K562 (cell line): ENCODE results near the gene CHAF1A. TPM values are rescaled to one million over a fixed set of nuclear protein-coding genes. Genes with fewer than 3 reads are reported as not detected.

ENCODE experiments used
- ATAC-seq: fragments of 200-7000 bp; cut with Tn5 transposase; 3 replicates; pipeline ENCODE4 v1.9.1; 2020; ENCODE audit warnings: moderate library complexity
- BruUV-seq: library from RNA; stranded (reverse); fragments of 400-500 nt; replicated peaks from 2 replicates; lab custom pipeline; 2021; lab: Mats Ljungman, UMichigan
- CTCF ChIA-PET: fragments of 300-600 bp; formaldehyde crosslinking; extraction: SDS; loops from one replicate; lab custom pipeline; 2021; ENCODE audit warnings: low intra/inter-chr PET ratio; lab: Yijun Ruan, JAX
- POLR2A ChIA-PET: fragments of 300-600, 350-650 bp; sonication (Branson Sonifier 250); formaldehyde crosslinking; extraction: SDS; loops from one replicate; lab custom pipeline; 2021; ENCODE audit warnings: antibody characterized with exemption, inconsistent platforms; lab: Yijun Ruan, JAX
- DNase-seq, 4 experiments: peaks; one replicate each; pipeline versions ENCODE4 v3.0.0 to v3.0.0-alpha.2; 2011 to 2018; ENCODE audit warnings: low spot score in 3 of 4, mixed read lengths in 3 of 4; ENCODE audit errors: extremely low read depth in 1 of 4
- FAIRE-seq: peaks from 2 replicates; lab custom pipeline; 2011; peaks lifted over from hg19 to GRCh38; lab: Jason Lieb, UNC
- H2AFZ ChIP-seq: 2 replicates; pipeline ENCODE4 v1.6.0; 2011; ENCODE audit warnings: low read depth, low read length, control low read depth, inconsistent platforms
- H3K27ac ChIP-seq: fragments of 200-600 bp; 3 replicates; pipeline ENCODE4 v1.8.0; 2011; ENCODE audit warnings: low read depth, mild to moderate bottlenecking, control low read depth, inconsistent platforms, low read length, moderate library complexity, mixed read lengths; ENCODE audit errors: extremely low read depth
- H3K27me3 ChIP-seq, 2 experiments: fragments of 300-600 bp in 1 of 2; 2 replicates in 1 of 2; 3 replicates in 1 of 2; pipeline versions ENCODE4 v1.6.0 to v1.8.0; 2011; ENCODE audit warnings: inconsistent platforms in 2 of 2, low read length in 2 of 2, mild to moderate bottlenecking in 1 of 2, mixed read lengths in 1 of 2, moderate library complexity in 1 of 2; ENCODE audit not compliant: control insufficient read depth in 2 of 2, insufficient read depth in 2 of 2
- H3K36me3 ChIP-seq: fragments of 300-600 bp; 3 replicates; pipeline ENCODE4 v1.8.0; 2011; ENCODE audit warnings: mild to moderate bottlenecking, low read length, inconsistent platforms; ENCODE audit not compliant: control insufficient read depth, insufficient read depth
- H3K4me1 ChIP-seq, 2 experiments: fragments of 200-600 bp in 1 of 2; replicated peaks in 1 of 2; 2 replicates in 1 of 2; 3 replicates in 1 of 2; pipeline versions ENCODE4 v1.5.1 to v1.8.0; 2011; ENCODE audit warnings: inconsistent platforms in 2 of 2, low read length in 2 of 2, mild to moderate bottlenecking in 1 of 2, mixed read lengths in 1 of 2, moderate library complexity in 1 of 2; ENCODE audit not compliant: control insufficient read depth in 2 of 2, insufficient read depth in 2 of 2
- H3K4me2 ChIP-seq: 2 replicates; pipeline ENCODE4 v1.6.1; 2011; ENCODE audit warnings: low read length, control low read depth, inconsistent platforms, mixed read lengths; ENCODE audit not compliant: insufficient read depth
- H3K4me3 ChIP-seq: fragments of 200-600 bp; sonication (generic), shearing (Covaris generic); 2 replicates; pipeline ENCODE4 v1.5.1; 2016; ENCODE audit warnings: control low read depth, inconsistent platforms
- H3K79me2 ChIP-seq: fragments of 200-600 bp; 3 replicates; pipeline ENCODE4 v1.8.0; 2011; ENCODE audit warnings: low read length, inconsistent platforms; ENCODE audit not compliant: control insufficient read depth, insufficient read depth
- H3K9ac ChIP-seq, 2 experiments: 2 replicates each; pipeline versions ENCODE4 v1.6.0 to v1.6.1; 2011; ENCODE audit warnings: low read depth in 2 of 2, low read length in 2 of 2, control low read depth in 1 of 2, inconsistent platforms in 1 of 2, mild to moderate bottlenecking in 1 of 2, mixed read lengths in 1 of 2; ENCODE audit not compliant: insufficient read depth in 1 of 2
- H3K9me1 ChIP-seq: one replicate; pipeline ENCODE4 v1.6.0; 2011; ENCODE audit warnings: inconsistent platforms, mild to moderate bottlenecking, low read length, moderate library complexity; ENCODE audit not compliant: control insufficient read depth, insufficient read depth
- H3K9me3 ChIP-seq: replicated peaks from 2 replicates; pipeline ENCODE4 v1.5.1; 2011; ENCODE audit warnings: low read depth, low read length, inconsistent platforms; ENCODE audit not compliant: control insufficient read depth, insufficient read depth
- H4K20me1 ChIP-seq: replicated peaks from 2 replicates; pipeline ENCODE4 v1.6.1; 2011; ENCODE audit warnings: low read length, inconsistent platforms, mixed read lengths; ENCODE audit not compliant: control insufficient read depth, insufficient read depth
- ATF7 ChIP-seq: fragments of 450-650 bp; IDR thresholded peaks from 2 replicates; pipeline ENCODE4 v1.7.1; 2014; ENCODE audit warnings: mild to moderate bottlenecking, moderate library complexity
- BDP1 ChIP-seq: IDR thresholded peaks from 3 replicates; pipeline ENCODE4 v1.6.1; 2011; ENCODE audit not compliant: insufficient read length, insufficient read depth
- CEBPG ChIP-seq, 3 experiments: fragments of 200-800 bp in 1 of 3; sonication (Bioruptor generic) in 1 of 3; sonication (generic) in 1 of 3; formaldehyde crosslinking in 1 of 3; IDR thresholded peaks in 2 of 3; conservative IDR thresholded peaks in 1 of 3; 2 replicates each; pipeline versions ENCODE4 v1.6.1 to v1.8.0; 2016 to 2022; ENCODE audit warnings: missing compliant biosample characterization in 2 of 3, missing genetic modification characterization in 2 of 3, mild to moderate bottlenecking in 1 of 3, missing genetic modification reagents in 1 of 3
- JUND ChIP-seq, 2 experiments: IDR thresholded peaks; 2 replicates in 1 of 2; 3 replicates in 1 of 2; pipeline ENCODE4 v1.6.1; 2011; ENCODE audit warnings: borderline replicate concordance in 2 of 2, low read depth in 2 of 2, low read length in 2 of 2, improper control_type of control experiment in 1 of 2, missing biosample characterization in 1 of 2, missing genetic modification characterization in 1 of 2, missing genetic modification reagents in 1 of 2
- KLF10 ChIP-seq: fragments of 250-450 bp; sonication (Bioruptor Pico); IDR thresholded peaks from 2 replicates; pipeline ENCODE4 v1.6.1; 2021; ENCODE audit warnings: matching md5 sums
- MEF2A ChIP-seq: IDR thresholded peaks from 2 replicates; pipeline ENCODE4 v1.6.1; 2011; ENCODE audit warnings: low read depth, mild to moderate bottlenecking, low read length, moderate library complexity; ENCODE audit not compliant: control insufficient read depth
- NCOR1 ChIP-seq: fragments of 450-650 bp; IDR thresholded peaks from 2 replicates; pipeline ENCODE4 v1.6.1; 2016; ENCODE audit warnings: mild to moderate bottlenecking, moderate library complexity
- POLR2H ChIP-seq: IDR thresholded peaks from 2 replicates; pipeline ENCODE4 v1.6.1; 2016; ENCODE audit warnings: missing genetic modification characterization, low read depth, mild to moderate bottlenecking, control low read depth, missing compliant biosample characterization, moderate library complexity
- POLR3A ChIP-seq: IDR thresholded peaks from 2 replicates; pipeline ENCODE4 v1.6.1; 2011; ENCODE audit warnings: borderline replicate concordance, mild to moderate bottlenecking, moderate library complexity; ENCODE audit not compliant: insufficient read length, insufficient read depth; ENCODE audit errors: extremely low read depth
- SRSF3 ChIP-seq: fragments of 200-400 bp; formaldehyde crosslinking; IDR thresholded peaks from 2 replicates; pipeline ENCODE4 v1.6.1; 2016; ENCODE audit warnings: mild to moderate bottlenecking, low read length, moderate library complexity; ENCODE audit not compliant: insufficient read depth
- TBP ChIP-seq: optimal IDR thresholded peaks from 2 replicates; pipeline ENCODE3; 2011; ENCODE audit warnings: low read depth, low read length, improper control_type of control experiment
- ZNF133 ChIP-seq: fragments of 250-450 bp; sonication (Bioruptor Pico); IDR thresholded peaks from 2 replicates; pipeline ENCODE4 v1.4.0; 2020; ENCODE audit warnings: mild to moderate bottlenecking
- ZNF668 ChIP-seq: fragments of 250-450 bp; sonication (Bioruptor Pico); IDR thresholded peaks from 2 replicates; pipeline ENCODE4 v1.8.0; 2022; ENCODE audit warnings: mild to moderate bottlenecking, inconsistent platforms
- WGBS: fragments of 100-300 bp; shearing (Covaris generic); methylation state at CpG from one replicate; pipeline ENCODE4 v1.1.6; 2016; ENCODE audit warnings: low coverage, mixed read lengths; ENCODE audit not compliant: insufficient coverage; ENCODE audit errors: missing lambda C conversion rate; 5-methylcytosine and 5-hydroxymethylcytosine counted together
- in situ Hi-C: fragments of 300-500 bp; cut with MboI; formaldehyde crosslinking; loops from 4 replicates; pipeline ENCODE4 v1.15.0; 2018; ENCODE audit warnings: inconsistent platforms, mixed read lengths
- intact Hi-C: fragments of 100-400 bp; cut with micrococcal nuclease; formaldehyde crosslinking; loops from 2 replicates; pipeline ENCODE4 v1.14.2; 2022
- polyA plus RNA-seq, 8 experiments: library from polyadenylated mRNA; depleted of rRNA in 4 of 8; stranded (reverse) in 5 of 8; unstranded in 3 of 8; fragments of >200 nt; fragmentation: Nextera tagmentation in 2 of 8; fragmentation: Illumina TruSeq in 1 of 8; extraction: Ambion mirVana in 2 of 8; extraction: Trizol in 1 of 8; gene quantifications; 2 replicates each; pipeline versions ENCODE4 v1.2.1 to v1.2.3, GENCODE V29; 2011 to 2014; ENCODE audit warnings: inconsistent platforms in 1 of 8, missing spikeins in 1 of 8
- total RNA-seq, 7 experiments: library from RNA; depleted of rRNA in 6 of 7; stranded (reverse); fragments of >200 nt in 6 of 7; fragmentation: Illumina TruSeq in 2 of 7; extraction: Trizol in 2 of 7; gene quantifications; 2 replicates each; pipeline versions ENCODE4 v1.2.1 to v1.2.3, GENCODE V29; 2011 to 2021; ENCODE audit warnings: low replicate concordance in 1 of 7
- TF ChIP-seq, protein P1 (sequence below), 2 experiments: fragments of 450-650 bp in 1 of 2; sonication (generic) in 1 of 2; formaldehyde crosslinking in 1 of 2; IDR thresholded peaks in 1 of 2; conservative IDR thresholded peaks in 1 of 2; 2 replicates each; pipeline versions ENCODE4 v1.6.1 to v1.8.1; 2016 to 2023; ENCODE audit warnings: mild to moderate bottlenecking in 2 of 2, moderate library complexity in 2 of 2, inconsistent platforms in 1 of 2, missing genetic modification reagents in 1 of 2
- TF ChIP-seq, protein P2 (sequence below): fragments of 250-450 bp; sonication (Bioruptor Pico); IDR thresholded peaks from 2 replicates; pipeline ENCODE4 v1.8.0; 2021; ENCODE audit warnings: mild to moderate bottlenecking, moderate library complexity

Gene CHAF1A
- total and polyA plus RNA-seq, 9 of the 15 experiments (the other 6 are each of a cell fraction or from before 2014, with no cell fraction given) = 1.6 to 86.9 (median 45.2) TPM

GRCh38 chr19:4467835-4468234, 65.4 kb downstream of the CHAF1A start:
- ATAC-seq = no peak
- no TSS peak for BruUV-seq
- Histone ChIP-seq H3K9ac (no peak overlapping the region), H3K27me3 (no peaks in the 10 kb centered on the region), H4K20me1 (no peaks in the 10 kb centered on the region), H3K36me3 (no peaks in the 10 kb centered on the region), H3K79me2 (peaks cover 5% of the 10 kb centered on the region), H3K4me1 (peaks cover 3 to 12% of the 10 kb centered on the region in 2 experiments; a peak in 4 of 5 replicates), H3K4me3 (no peak overlapping the region), H3K9me3 (no peaks in the 10 kb centered on the region), H2AFZ (peak overlapping the region; percentile 45; the same call in 1 of the 2 replicates), H3K4me2 (no peak overlapping the region), H3K9me1 (no peaks in the 10 kb centered on the region), H3K27ac (no peak overlapping the region)
- ChIA-PET POLR2A (no interaction called here), CTCF (no interaction called here)
- no peak for TF ChIP-seq ZNF133 (CRISPR knock-in tag)
- TF ChIP-seq, protein P1, sequence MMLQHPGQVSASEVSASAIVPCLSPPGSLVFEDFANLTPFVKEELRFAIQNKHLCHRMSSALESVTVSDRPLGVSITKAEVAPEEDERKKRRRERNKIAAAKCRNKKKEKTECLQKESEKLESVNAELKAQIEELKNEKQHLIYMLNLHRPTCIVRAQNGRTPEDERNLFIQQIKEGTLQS (IDR thresholded peaks at IDR 0.05) = peak; percentile 86
- TF ChIP-seq, protein P1 (CRISPR knock-in tag; conservative IDR thresholded peaks at IDR 0.05) = no peak
- peak; percentile 86 for TF ChIP-seq POLR2H (tag)
- peak; percentile 60 for TF ChIP-seq POLR3A
- TF ChIP-seq ZNF668 = no peak
- TF ChIP-seq JUND (IDR thresholded peaks at IDR 0.05; ENCODE audit: borderline replicate concordance, low read depth, low read length) = 0 out of 2 replicates have a peak, but pooled peaks have one; percentile 23
- TF ChIP-seq JUND (tag; IDR thresholded peaks at IDR 0.05; ENCODE audit: borderline replicate concordance, low read depth, low read length) = no peak; the same call in 2 of the 3 replicates
- no peak for TF ChIP-seq KLF10
- TF ChIP-seq ATF7 = 0 out of 2 replicates have a peak, but pooled peaks have one; percentile 30
- 0 out of 2 replicates have a peak, but pooled peaks have one; percentile 31 for TF ChIP-seq MEF2A
- TF ChIP-seq BDP1 = no peak
- TF ChIP-seq NCOR1 = no peak
- peak; percentile 67; the same call in 1 of the 2 replicates for TF ChIP-seq CEBPG (CRISPR knock-in tag; IDR thresholded peaks at IDR 0.05)
- TF ChIP-seq CEBPG (tag; conservative IDR thresholded peaks at IDR 0.05 in 1 of 2, IDR thresholded peaks at IDR 0.05 in 1 of 2) = peak in 1 of 2 experiments; percentile 56; a peak in 1 of 4 replicates
- no peak for TF ChIP-seq SRSF3
- TF ChIP-seq, protein P2, sequence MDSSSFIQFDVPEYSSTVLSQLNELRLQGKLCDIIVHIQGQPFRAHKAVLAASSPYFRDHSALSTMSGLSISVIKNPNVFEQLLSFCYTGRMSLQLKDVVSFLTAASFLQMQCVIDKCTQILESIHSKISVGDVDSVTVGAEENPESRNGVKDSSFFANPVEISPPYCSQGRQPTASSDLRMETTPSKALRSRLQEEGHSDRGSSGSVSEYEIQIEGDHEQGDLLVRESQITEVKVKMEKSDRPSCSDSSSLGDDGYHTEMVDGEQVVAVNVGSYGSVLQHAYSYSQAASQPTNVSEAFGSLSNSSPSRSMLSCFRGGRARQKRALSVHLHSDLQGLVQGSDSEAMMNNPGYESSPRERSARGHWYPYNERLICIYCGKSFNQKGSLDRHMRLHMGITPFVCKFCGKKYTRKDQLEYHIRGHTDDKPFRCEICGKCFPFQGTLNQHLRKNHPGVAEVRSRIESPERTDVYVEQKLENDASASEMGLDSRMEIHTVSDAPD (CRISPR knock-in tag) = no peak
- TF ChIP-seq TBP = peak; percentile 53
- no peak for FAIRE-seq
- in situ Hi-C loops (no loop called here), intact Hi-C loops (no loop called here)
- WGBS = 30% methylated on average over 3 of the region's 3 CpGs
- DNase-seq = no peak
